Globus pallidus (tissue), 1 donor: ENCODE measurements around the gene CERS1.

Experiments
- DNase-seq: peaks from one replicate; pipeline ENCODE4 v3.0.0-alpha.2; 2015; ENCODE audit warnings: low spot score

The CERS1 gene

GRCh38 chr19:18870531-18871172 lies 25.3 kb downstream of the CERS1 start:
- no peak for DNase-seq

DNA sequence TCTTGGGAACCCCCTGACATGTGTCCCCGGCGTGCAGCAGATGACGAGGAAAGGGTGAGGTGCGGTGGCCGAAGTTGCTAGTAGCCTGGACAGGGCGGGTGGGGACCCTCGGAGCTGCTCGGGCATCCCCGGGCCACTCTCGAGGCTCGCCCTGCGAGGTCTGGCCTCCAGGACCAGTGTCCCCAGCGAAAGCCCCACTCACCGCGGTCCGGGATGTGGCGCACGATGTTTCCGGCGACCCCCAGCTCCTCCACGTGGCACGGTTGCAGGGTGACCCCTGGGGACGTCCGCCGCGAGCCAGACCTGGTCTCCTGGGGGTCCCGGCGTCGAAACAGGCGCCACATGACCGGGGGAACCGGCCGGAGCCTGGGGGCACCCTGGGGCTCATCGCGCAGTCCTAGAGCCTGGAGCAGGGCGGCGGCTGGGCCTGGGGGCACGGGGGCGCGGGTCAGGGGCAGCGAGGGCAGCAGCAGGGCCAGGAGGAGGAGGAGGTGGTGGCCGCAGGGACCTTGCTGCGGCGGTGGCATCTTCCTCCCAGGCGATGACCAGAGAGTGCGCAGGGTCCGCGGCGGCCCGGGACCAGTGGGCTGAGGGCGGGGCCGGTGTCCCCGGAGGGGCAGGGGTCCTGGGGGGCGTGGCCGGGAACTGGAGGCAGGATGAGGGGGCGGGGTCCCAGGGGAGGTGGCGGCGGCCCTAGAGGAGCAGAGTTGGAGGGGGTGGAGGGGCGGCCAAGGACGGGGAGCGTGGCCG lies 26.0 kb downstream of the CERS1 start:
- DNase-seq: no peak

DNA sequence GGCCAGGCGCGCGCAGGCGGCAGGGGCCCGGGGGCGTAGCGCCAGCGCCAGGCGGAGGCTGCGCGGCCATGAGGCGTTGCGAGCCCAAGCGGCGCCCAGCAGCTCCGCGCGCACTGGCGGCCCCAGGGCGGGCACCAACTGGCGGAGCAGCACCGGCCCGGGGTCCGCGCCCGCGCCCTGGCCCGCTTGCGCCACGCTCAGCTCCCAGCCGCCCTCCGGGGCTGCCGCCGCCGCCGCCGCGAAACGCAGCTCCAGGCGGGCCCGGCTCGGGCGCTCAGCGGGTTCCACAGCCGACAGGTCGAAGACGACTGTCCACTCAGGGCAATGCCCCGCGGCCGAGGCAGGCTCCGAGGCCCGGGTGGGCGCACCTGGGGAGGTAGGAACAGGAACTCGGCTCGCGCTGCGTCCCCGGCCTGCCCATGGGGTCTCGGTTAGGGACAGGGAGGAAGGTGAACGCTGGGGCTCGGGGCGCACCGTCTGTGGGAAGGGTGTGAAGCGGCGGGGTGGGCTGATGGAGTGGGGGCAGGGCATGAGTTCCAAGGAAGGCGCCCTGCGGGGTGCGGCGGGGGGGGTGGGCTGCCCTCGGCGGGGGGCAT lies 26.8 kb downstream of the CERS1 start:
- DNase-seq: no peak

DNA sequence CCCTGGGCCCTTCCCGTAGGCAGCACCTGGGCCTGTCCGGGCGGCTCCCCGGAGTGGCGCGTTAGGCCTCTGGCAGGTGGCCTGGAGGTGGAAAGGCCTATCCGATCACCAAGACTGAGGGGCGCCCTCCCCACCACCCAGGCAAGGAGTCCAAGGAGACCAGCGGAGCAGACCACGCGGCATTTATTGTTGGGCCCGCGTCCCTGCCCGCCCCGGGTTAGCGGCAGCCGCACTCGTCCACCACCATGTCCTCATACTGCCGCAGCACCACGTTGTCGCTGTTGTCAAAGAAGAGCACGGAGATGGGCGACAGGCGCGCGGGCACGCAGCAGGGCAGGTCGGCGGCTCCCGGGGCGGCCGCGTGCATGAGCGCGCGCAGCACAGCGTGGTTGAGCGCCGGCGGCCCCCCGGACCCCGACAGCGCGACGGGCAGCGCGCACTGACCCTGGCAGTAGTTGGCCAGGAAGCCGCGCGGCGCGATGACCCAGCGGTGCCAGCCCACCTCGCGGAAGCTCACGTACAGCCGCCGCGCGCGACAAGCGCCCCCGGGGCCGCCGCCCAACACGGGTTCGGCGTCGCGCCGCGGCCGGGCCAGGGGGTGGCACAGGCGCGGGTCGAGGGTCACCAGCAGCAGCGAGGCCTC lies 27.5 kb downstream of the CERS1 start:
- no peak for DNase-seq

GRCh38 chr19:18867751-18868150 lies 28.2 kb downstream of the CERS1 start:
- no peak for DNase-seq

DNA sequence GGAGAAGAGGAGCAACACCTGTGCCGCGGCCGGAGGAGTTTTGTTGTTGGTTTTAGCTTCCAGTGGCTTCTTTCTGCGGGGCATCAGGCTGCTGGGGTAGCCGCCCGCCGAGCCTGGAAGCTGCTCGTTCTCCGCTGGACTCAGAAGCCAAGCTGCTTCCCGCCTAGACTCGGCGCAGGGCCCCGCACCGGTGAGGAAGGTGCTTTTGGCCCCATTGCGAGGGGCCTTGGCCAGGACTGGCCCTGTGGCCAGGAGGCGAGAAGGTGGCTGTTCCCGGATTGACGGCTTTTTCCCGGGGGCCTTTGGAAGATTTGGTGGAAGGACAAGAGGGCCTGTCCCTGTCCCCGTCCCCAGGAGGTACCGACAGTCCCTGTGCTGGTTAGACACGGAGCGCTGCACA lies 28.8 kb downstream of the CERS1 start:
- DNase-seq: no peak

GRCh38 chr19:18866800-18867123 lies 29.2 kb downstream of the CERS1 start:
- no peak for DNase-seq

DNA sequence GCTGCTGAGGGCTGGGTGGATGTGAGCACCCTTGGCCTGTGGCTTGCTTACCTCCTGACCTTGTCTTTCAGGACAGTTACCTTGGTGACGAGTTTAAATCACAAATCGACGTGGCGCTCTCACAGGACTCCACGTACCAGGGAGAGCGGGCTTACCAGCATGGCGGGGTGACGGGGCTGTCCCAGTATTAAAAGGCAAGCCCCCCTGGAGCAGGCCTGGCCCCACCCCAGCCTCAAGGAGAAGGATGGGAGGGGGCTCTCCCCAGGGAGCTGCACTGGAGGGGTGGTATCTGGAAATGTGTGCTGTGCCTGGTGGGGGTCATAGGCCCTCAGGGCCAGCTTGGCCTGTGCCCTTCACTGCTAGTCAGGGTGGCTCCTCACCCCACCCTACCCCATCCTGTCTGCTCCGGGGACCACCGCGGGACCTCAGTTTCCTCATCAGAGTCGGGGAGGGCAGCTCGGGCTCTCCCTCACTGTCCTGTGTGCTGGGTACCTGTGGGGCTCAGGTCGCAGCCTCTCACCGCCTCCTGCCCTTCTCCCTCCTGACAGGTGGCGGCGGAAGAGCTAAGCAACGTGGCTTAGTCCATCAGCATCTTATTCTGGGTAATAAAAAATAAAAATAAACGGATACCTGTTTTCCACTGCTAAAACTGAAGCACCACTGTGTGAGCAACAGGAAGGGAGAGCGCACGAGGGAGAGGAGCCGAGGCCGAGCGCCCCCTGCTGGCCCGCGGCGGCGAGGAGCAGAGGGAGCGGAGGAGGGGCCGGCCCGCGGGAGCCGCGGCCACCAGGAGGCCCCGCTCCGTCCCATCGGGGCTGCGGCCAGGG lies 29.8 kb downstream of the CERS1 start:
- peak; percentile 60 for DNase-seq

GRCh38 chr19:18865106-18865972 lies 30.6 kb downstream of the CERS1 start:
- DNase-seq: no peak

- no peak for DNase-seq
Measured at GRCh38 chr19:18863843-18864362, 32.1 kb downstream of the CERS1 start.

DNA sequence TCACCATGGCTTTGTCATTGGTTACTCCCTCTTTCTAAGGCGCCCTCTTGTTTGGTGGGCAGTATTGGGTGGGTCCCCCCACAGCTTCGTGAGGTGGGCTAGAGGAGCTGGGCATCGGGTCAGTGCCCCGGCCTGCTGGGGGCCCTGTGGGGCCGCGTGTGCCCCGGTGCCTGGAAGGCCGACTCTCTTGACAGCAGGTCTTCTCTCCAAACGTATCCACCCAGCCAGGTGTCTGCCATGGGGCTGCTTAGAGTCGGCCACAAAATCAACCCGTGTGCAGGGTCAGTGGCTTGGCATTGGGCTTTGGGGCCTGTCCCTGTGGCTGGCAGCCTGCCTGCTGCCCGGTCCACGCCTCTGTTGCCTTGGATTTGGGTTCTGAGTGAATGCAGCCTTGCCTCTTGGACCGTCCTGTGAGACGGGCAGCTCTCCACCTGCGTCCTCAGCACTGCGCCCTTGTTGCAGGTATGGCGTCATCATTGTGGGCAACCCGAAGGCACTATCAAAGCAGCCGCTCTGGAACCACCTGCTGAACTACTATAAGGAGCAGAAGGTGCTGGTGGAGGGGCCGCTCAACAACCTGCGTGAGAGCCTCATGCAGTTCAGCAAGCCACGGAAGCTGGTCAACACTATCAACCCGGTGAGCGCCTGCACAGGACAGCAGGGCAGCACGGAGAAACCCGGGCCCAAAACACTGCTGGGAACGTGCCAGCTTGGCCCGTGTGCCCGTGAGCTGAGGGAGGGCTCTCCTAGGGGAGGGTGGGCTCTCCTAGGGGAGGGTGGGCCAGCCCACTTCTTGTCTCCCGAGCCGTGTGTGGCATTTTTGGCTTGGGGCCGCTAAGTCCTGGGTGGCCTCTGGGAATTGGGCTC lies 32.7 kb downstream of the CERS1 start:
- DNase-seq: no peak

DNA sequence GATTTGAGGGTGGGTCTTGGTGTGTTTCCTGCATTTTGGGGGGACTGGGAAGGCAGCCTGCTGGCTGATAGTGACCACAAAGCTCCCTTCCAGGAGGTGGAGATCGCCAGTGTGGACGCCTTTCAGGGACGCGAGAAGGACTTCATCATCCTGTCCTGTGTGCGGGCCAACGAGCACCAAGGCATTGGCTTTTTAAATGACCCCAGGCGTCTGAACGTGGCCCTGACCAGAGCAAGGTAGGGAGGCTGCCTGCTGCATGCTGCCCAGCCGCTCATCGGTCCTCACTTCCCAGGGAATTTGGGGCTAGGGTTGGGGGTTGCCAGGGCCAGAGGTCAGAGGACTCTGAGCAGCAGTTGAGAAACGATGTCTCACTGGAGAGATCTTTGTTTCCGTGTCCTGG lies 34.0 kb downstream of the CERS1 start:
- no peak for DNase-seq

DNA sequence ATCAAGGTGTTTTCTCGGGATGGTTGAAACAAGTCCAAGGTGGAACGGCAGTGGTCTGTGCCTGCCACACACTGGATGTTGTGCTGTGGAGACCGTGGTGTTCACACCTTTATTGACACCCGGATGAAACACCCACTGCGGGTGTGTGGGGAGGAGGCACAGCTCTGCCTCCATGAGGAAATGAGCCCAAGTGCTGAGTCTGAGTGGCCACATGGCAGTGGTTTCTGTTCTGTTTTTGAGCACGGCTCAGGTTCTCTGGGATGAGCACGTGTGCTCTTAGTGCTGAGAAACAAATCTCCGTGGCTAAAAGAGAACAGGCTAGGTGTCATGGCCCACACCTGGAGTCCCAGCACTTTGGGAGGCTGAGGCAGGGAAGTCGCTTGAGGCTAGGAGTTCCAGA lies 34.7 kb downstream of the CERS1 start:
- no peak for DNase-seq

DNA sequence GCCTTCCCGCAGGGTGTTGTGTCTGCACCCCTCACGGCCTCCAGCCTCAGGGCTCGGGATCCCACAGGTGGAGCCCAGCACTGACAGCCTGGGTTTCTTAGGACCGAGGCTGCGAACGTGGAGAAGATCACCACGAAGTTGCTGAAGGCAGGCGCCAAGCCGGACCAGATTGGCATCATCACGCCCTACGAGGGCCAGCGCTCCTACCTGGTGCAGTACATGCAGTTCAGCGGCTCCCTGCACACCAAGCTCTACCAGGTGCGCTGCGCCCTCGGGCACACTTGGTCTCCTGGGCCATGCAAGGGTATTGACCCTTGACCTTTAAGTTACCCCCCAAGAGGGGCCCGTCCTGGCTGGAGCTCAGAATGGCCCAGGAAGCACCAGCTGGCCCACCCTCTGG lies 35.2 kb downstream of the CERS1 start:
- no peak for DNase-seq

GRCh38 chr19:18860302-18860700 lies 35.7 kb downstream of the CERS1 start:
- DNase-seq: no peak

DNA sequence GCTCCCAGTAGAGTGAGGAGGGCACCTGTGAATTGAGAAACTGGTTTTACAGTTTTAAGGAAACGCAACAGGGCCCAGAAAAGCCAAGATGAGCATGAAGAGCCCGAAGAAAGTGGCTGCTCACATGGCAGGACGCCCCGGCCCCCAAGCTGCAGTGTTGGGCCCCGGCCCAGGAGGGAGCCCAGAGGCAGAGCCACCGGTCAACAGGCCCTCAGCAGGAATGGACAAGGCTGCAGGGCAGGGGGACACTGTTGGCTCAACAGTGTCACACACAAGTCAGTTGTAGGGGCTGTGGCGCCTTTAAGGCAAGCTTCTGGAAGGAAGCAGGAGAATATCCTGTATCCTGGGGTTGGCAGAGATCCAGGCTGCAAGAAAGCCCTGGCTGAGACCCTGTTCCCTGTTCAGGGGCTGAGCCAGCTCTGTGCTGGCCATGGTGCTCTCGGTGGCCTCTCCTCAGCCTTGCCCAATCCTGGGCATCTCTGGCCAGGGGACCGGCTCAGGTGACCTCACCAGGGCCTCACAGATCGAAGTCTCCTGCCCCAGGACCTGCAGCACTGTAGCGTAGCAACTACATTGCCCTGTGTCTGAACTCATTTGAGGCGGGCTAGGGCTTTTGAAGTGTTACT lies 36.2 kb downstream of the CERS1 start:
- DNase-seq: no peak

DNA sequence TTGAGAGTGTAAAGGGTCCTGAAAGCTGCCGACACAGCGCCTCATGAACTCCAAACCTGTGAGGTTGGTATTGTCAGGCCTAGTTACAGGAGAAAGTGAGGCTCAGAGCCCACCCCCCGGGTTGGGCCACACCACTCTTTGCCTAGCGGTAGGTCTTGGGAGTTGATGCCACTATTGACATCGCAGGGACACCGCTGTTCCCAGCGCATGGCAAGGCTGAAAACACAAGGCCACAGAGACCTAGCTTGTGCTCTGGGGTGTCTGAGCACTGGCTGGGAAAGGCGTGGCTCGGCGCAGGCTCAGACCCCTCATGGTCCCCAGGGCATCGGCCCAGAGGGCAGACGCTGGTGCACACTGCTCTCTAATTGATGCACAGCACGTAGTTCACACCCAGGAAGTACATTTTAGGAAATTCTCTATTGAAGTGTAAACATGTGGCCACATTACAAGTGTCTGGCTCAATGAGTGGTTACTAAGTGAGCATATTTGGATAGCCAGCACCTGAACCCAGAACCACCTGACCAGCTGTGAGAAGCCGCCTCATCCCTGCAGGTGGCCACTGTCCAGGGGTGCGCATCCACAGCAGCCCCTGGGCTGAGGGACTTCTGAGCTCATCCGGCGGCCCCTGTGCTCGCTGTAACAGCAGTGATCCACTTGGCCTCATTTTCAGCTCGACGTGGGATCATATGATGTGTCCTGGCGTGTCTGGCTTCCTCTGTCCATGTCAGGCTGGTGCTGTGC lies 36.9 kb downstream of the CERS1 start:
- DNase-seq: no peak

DNA sequence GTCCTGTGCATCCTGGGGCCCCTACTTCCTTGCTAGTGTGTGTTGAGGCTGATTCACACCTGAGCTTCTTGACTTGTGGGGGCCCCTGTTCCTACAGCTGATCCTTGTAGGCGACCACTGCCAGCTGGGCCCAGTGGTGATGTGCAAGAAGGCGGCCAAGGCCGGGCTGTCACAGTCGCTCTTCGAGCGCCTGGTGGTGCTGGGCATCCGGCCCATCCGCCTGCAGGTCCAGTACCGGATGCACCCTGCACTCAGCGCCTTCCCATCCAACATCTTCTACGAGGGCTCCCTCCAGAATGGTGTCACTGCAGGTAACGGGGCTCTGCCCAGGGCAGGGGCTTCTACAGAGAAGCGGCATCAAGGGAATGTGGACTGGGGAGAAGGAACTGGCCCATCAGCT lies 38.7 kb downstream of the CERS1 start:
- DNase-seq: no peak
